GM19467 (cell line): Measurements from ENCODE around the gene MED13L.

Experiments
- ATAC-seq: cut with Tn5 transposase; IDR thresholded peaks from one replicate; pipeline ENCODE4 v1.9.1; 2021; ENCODE audit warnings: mild to moderate bottlenecking, moderate library complexity; ENCODE audit not compliant: unreplicated experiment

The MED13L gene

DNA sequence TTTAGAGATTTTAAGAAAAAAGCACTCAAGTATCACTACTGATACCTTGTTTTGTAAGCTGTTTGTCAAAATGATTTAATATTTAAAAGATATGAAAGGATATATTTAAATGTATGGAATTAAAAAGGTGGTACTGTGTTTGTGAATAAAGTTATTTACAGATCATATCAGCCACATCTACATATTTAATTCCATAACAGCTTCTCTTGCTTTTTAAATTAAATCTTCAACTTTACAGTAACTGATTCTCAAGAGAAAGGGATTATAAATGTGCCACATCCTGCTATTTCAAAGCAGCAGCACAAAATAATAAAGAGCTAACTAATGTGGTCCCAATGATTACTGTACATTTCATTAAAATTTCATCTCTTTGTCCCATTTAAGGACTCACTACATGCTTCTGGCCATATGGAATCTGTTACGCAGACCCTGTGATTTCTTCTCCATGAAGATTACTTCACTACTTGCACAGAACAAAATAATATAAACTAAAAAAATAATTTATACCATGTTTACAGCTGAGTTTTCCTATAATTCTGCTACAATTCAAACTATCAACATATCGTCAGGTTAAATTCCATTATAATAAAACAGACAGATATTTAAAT, 117.8 kb downstream of the MED13L start:
- ATAC-seq = no peak

DNA sequence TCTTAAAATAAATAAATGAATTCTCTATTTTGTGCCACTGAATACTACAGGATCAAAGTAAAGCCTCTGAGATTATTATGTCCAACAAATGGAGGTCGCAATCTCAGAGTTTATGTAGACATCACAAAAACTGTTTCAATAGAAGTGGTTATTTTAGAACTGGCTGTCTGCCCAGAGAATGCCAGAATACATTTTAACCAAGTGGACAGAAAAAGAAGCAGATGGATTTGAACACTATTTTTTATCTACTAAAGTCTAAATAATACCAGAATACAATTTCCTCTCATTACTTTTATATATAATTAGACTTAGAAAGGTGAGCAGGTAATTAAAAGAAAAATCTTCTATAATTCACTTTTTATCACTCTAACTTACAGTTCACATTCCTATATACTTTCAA, 118.3 kb downstream of the MED13L start:
- ATAC-seq = no peak

DNA sequence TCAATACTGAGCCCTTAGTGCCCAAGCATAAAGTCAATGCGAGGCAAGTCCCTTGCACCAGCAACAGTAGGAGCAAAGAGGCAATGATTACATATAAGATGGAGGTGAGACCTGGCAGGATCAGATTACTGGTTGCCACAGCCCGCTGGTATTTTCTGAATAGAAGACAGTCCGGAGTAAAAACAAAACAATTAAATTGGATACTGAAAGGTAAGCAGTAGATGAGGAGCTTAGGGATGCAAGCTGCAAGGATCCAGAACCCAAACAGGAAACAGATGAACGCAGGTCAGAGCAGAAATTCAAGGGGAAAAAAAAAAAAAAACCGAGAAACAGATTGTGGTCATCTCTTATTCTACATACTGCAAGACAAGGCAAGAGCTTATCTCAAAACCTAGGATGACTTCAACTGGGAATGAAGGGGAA, 119.6 kb downstream of the MED13L start:
- no peak for ATAC-seq

DNA sequence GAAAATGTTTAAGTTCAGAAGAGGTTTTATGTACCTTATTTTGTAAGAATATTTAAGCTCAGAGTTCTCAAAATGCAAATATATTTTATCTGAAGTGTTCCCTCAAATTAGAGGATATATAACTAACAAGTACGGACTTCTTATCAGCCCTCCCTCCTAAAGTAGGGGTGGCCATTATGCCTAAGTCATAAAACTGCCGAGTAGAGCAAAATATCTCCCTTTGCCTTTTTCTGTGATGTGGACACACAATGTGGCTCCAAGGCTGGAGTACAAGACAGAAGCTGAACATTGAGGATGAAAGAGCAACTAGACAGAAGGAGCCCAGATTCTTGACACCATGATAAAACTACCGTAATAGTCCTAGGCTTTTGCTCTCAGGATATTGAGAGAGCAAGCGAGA, 120.9 kb downstream of the MED13L start:
- ATAC-seq = no peak

DNA sequence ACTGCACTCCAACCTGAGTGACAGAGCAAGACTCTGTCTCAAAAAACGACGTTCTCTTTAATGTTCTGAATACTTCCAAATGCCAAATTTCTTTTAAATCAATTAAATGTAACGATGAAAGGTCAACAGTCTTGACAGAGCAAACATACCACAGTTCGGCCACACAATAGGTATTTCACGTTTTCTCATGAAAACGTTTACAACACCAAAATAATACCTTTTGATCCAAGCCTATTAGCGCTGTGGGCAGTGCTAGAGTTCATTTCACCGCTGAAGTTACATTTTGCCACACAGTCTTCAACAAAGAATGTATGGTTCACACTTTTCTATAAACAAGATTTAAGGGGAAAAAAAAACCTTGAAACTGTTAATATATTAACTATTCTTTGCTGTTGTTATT, 122.1 kb downstream of the MED13L start:
- no peak for ATAC-seq

DNA sequence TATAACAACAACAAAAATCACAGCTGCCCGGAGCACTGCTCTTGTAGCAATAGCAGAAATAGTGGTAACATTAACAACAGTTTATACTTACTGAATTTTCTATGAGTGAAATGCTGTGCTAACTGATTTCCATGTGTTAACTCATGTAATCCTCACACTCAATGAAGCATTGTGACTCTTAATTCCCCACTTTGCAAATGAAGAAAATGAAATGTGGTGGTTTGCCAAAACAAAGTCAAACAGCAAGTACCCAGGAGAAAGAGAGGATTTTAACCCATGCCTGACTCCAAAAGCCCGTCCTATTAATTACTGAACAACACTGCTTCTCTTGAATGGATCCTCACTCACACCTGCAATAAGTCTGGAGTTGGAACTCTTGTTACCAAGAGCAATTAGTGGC, 123.5 kb downstream of the MED13L start:
- ATAC-seq = no peak

DNA sequence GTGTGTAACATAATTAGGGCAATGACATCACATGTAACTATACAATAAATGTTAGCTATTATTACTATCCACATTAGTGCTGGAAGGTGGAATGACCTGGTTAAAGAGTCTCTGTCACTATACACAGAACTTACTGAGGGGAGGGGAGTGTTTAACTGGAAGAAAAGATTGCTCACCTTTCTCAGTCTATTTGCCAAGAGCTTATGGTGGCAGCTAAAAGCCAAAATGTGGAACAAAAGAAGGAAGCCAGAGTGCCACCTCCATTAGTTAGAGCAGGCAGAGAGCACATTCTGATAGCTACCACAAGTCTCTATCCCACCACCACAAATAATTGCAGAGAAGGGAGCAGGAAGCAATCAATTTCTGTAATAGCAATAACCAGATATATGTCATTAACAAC, 124.4 kb downstream of the MED13L start:
- ATAC-seq = no peak

DNA sequence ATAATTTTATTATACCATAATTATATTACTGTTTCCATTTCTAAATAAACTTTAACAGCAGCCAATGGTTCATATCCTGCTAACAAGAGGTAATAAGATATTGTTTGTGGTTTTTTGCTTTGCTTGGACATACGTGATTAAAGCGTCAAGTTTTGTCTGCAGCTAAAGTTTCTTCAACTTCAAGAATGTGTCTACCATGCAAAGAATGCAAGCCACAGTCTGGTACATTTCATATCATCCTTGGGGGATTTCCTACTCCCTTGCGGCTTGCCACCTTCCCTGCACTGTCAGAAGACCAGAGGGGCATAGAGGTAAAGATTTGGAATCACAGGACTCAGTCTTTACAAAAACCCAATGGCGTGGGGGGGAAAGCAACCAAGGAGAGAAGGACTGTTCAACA, 125.2 kb downstream of the MED13L start:
- no peak for ATAC-seq

DNA sequence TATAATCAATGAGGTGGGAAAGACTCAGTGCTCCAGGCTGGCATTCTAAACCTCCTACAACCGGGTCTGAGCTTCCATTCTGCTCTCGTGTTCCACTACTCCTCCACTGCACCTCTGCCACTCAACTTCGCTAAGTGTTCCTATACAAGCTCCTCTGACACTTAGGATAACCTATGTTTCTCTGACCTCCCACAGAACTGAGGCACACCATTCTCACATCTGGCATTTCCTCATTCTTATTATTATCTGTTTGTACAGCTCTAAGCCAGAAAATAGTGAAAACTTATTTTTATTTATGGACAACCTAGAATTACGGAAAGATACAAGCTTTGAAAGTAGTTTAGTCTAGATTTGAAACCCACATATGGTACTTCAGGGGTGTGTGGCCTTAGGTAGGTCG, 127.0 kb downstream of the MED13L start:
- ATAC-seq = no peak

DNA sequence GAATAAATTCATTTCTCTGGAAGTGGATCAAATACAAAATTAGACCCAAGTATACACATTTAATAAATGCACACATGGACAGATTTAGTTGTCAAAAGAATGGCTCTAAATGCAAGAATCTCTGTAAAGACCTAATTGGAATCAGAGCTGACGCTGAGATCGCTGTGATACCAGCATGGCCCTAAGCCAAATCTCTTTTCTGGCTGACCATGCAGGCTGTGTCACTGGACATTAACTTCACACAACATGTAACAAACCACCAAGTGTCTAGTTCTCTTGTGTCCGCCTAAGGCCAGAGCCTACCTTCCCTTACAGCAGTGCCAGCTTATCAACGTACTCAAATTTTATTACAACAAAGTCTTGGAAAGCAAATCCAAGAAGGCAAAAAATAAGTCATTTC, 127.5 kb downstream of the MED13L start:
- ATAC-seq = no peak

DNA sequence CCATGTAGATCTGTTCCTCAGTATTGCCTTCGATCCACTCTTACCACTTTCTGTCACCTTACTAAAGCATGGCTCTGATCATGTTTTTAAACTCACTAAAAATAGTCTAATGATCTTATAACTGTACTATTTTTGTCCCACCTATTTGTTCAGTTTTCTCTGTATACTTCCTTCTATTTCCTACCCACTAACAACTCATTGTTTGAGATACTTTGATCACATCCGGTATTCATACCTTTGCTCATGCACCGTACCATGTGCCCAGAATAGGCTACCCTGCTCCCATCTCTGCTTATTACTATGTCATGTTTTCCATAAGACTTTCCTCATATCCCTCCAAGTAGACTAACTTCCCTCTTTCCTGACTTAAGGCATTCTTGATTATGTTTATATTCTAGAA, 128.6 kb downstream of the MED13L start:
- ATAC-seq = no peak

DNA sequence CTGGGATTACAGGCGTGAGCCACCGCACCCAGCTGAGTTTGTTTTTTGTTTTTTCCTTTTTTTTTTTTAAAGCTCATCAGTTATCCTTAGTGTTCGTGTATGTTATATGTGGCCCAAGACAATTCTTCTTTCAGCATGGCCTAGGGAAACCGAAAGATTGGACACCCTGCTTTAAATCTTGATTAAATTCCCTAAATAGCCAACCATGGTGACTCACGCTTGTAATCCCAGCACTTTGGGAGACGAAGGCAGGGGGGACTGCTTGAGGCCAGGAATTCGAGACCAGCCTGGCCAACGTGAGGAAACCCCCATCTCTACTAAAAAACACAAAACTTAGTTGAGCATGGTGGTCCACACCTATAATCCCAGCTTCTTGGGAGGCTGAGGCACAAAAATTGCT, 131.1 kb downstream of the MED13L start:
- ATAC-seq = no peak

DNA sequence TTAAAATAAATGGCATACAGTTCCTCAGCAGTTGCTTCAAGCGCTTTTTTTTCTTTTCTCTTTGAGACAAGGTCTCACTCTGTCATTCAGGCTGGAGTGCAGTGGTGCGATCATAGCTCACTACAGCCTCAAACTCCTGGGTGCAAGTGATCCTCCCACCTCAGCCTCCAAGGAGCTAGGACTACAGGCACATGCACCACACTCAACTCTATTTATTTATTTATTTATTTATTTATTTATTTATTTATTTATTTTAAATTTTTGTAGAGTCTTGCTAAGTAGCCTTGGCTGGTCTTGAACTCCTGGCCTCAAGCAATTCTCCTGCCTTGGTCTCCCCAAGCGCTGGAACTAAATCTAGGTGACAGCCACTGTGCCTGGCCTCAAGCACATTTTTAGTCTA, 132.0 kb downstream of the MED13L start:
- no peak for ATAC-seq

DNA sequence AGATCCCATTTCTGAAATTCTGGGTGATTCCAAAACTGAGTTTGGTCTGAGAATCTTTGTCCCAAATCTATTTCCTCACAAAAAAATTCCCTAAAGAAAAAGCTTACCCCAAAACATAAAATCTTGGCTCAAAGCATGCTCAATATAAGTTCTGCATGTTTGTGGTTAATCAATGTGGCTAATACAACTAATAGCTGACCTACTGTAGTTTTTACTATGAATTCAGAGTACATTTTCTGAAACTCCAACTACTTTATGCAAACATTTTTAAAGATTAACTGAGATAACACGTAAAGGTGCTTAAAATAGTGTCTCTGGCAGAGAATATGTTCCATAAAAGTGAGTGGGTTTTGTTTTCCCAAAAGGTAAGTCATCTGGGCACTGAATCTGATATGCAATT, 133.1 kb downstream of the MED13L start:
- no peak for ATAC-seq

DNA sequence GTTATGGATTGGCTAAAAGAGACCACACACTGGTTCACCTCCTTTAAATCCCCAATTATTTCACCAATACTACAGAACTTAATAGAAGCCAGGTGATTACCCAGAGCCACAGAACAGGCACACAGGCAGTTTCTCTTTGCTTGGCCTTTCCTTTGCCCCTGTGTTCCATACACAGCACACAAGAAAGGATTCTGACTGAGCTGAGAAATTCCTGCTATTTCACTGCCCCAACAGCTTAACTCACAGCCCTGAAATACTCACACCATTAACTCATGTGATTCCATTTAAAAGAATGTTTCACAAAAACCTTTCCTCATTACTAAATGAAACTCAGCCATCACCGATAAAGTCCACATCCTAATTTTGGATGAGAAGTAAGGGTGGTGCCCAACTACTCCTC, 133.6 kb downstream of the MED13L start:
- no peak for ATAC-seq

DNA sequence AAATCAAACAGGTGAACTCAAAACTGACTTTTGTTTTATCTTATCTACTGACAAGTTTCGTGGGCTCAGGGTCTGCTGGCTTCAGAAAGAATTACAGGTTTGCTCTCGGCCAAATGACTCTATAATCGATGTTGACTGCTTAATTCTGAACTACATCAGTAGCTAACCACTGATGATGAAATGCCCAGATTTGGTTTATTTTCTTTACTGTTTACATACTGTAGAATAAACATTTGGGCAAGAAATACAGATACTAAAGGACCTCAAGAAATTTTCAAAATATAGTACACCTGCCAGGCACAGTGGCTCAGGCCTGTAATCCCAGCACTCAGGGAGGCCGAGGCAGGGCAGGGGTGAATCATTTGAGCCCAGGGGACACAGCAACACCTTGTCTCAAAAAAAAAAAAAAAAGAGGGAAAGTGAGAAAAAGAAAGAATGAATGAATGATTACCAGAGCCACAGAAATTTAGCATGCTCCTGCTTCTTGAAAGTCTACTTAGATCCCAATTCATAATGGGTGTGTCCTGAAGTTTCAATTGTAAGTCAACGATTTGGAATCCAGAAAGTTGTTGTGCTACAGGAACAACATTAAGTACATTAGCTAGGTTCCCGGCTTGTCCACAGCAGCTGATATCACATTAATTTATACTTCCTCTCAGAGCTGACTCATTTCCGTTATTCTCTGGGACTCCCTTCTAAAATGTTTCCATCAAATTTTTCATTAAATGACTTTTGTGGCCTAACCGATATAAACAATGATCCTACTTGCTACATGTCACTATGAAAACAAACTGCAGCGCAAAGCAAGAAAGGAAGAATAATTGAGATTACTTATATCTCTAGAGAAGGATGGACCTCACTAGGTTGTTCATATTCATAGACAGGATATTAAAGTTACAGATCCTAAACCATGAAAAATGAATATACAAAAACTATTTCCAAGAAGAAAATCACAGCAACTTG, 134.3 kb downstream of the MED13L start:
- ATAC-seq = no peak

DNA sequence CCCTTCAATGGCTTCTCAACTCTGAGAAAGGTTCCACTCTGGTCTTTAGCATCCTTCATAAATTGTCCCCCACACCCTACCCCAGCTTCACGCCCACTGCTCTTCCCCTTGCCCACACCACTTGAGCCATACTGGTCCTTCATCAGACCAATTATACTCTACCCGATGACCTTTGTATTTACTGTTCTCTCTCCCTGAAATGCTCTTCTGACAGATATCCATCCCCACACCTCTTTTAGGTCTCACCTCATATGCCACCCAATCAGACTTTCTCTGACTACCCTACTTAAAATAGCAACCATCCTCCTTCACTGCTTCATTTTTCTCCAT, 135.7 kb downstream of the MED13L start:
- no peak for ATAC-seq

DNA sequence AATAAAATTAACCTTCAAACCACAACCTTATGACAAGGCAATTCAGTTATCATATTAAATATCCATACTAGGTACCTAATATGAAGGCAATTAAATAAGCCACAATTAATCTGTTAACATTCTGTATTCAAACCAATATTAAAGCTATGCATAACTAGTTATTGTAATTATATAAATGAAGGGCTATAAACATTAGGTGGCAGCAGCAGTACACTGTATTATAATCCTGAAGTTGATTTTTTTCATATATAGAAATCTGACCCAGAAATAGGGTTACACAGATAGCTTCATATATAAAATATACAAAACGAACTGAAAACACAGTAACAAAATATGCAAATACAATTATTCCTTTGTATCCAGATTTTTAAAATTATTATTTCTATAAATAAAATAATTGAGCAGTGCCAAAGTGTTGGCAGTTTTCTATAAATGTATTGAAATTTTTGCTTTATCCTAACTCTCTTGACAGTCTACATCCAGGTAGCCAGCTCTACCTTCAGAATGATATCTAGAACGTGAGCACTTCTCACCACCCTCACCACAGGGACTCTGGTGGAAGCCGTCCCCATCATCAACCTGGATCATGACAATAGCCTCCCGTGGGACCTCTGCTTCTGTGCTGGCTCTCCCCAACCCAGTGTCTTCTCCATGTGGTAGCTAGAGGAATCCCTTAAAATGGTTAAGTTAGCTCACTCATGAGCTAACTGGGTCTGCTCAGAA, 136.2 kb downstream of the MED13L start:
- ATAC-seq = no peak

DNA sequence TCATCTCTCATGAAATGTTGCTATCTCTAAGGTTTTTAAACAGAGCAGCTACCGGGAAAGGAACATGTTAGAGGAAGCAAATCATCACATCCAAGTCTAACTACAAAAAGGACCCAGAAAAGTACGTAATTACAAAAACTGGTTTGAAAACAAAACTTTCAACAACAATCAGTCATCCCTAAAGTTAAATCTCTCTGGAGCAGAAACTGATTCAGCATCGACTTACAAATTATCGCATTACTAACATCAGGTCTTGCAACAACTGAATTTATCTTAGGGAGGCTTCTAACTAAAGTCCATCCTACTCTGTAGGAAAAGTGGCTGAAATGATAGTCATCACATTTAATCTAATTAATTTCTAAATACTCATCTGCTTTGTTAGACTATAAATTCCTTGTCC, 137.0 kb downstream of the MED13L start:
- no peak for ATAC-seq

DNA sequence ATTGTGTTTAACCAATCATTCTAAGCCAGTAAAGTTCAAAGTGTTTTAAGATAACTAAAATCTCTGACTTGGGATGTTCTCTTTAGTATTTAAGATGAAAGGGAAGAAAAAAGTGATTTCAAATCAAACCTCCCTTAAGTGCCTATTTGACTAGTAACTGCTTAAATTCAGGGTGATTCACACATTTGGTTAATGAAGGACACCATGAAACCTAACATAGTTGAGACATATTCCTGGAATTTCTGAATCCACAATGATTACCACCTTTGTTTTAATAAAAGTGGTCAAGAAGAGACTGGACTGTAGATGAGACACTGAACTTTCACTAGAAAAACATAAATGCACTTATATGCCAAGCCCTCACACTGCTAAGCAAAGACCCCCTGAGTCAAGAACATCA, 138.7 kb downstream of the MED13L start:
- no peak for ATAC-seq

DNA sequence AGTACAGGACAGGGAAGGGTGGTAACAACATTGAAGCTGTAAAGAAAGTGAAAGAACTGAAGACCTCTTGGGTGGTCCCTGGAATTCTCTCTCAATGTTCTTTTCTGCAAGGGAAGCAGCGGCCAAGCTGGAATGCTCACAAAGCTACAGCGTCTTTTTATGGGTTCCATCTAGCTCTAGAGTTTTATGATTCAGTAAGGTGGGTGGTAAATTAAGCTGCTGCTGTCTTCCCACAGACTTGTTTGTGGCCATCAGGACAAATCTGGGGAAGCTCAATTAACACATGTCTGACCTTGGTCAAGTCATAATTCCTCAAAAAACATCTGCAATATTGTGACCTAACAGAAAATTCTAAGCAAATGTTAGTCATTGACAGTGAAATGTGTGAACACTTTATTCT, 139.1 kb downstream of the MED13L start:
- no peak for ATAC-seq

DNA sequence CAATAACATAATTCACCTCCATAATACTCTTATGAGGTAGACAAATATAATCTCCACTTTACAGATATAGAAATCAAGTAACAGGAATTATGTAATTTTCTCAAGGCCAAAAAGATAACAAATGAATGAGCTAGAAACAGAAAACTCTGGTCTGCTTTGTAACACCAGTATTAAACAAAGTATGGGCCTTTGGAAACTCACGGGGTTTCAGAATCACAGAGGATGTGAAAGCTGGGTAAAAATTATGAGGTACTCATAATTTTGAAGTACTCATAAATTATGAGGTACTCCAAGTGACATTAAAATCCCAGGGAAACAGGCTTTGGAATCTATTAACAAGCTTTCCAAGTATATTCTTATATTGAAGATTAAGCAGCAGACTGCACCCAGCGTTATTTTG, 140.2 kb downstream of the MED13L start:
- no peak for ATAC-seq
